Stimulated activated CD8-positive, alpha-beta memory T cell treated with anti-CD3 and anti-CD28 coated beads, Interleukin-7, amount 100 ng/mL, for 4 hours (primary cell): ENCODE results near the gene CCDC184.
"Not testable (repeated sequence)": the region's sequence is repeated elsewhere in the genome, so short reads cannot be mapped to it uniquely, and the experiment has no call there.

Experiments
- DNase-seq, 2 donors: peaks; one replicate each; pipeline ENCODE4 v3.0.0-alpha.2; 2020; ENCODE audit warnings: low read depth in 2 of 2

The CCDC184 gene

DNA sequence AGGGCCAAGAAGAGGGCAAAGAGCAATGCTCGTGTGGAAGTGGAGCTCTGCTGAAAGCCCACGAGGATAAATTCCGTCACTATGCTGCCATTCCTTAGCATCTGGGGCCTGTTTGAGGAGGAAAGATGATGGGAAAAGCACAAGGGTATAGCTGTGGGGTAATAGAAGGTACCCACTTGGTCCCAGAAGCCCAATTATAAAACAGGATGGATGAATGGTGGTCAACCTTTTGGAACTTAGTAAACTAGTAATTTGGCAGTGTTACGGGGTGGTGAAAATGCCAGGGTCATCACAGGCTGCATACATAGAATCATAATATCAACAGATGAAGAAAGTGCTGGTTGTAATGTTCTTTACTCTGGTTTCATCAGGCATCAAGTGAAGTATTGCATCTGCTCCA, 19.7 kb downstream of the CCDC184 start, which contains the start of gene OR10AD1:
Gene OR10AD1 (minus strand): TSS at position 101 of the 400 bp plus-strand sequence. CDS start 0 bp downstream, at position 101.
- DNase-seq, result no peak

DNA sequence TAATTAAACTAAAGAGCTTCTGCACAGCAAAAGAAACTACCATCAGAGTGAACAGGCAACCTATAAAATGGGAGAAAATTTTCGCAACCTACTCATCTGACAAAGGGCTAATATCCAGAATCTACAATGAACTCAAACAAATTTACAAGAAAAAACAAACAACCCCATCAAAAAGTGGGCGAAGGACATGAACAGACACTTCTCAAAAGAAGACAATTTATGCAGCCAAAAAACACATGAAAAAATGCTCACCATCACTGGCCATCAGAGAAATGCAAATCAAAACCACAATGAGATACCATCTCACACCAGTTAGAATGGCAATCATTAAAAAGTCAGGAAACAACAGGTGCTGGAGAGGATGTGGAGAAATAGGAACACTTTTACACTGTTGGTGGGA, 26.1 kb downstream of the CCDC184 start:
- DNase-seq, result not testable (repeated sequence)

DNA sequence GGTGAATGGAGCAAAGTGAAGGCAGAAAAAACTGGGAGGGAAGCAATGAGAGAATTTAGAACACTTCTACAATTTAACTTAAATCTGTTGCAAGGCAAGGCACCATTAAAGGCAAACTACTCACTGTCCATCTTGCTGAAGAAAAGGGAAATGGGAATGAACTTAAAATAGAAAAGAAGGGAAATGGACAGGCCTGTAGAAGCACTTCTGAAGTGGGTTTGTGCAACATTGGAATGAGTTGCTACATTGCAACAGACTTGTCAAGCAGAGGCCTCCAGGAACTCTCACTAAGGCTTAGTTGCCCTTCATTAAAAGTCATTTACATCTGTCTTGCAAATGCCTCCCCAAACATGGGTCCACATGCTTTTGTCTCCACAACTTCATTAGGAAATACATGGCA, 33.3 kb downstream of the CCDC184 start:
- no peak for DNase-seq

DNA sequence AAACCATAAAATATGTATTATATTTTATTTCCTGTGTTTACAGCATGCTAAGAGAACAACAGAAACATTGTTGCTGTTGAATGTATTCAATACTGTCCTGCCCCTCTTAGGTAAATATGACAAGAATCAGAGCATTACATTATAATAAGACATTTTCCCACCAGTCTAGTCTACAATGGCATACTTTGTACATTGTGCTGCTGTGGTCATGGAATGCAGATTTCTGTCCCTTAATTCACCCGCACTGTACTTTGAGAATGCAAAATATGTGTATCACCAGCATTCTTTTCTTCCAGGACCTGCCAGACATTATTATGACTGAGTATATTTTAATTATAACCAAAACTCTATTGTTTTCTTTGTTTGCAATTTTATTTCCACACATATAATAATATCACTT, 36.2 kb downstream of the CCDC184 start:
- DNase-seq, result no peak

DNA sequence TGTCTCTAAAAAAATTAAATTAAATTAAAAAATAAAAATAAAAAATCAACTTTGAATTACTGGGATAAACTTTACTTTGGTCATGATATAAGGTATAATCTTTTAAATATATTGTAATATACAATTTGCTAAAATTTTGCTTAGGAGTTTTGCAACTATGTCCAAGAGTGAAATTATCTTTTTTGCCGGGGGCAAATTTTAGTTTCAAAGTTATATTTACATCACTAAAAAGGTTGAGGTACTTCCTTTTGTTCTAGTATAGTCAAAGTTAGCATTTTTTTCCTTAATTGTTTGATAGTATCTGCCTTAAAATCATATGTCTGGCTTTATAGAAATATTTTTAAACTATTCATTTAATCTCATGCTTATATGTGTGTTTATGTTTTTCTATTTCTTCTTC, 37.3 kb downstream of the CCDC184 start:
- DNase-seq, result no peak

DNA sequence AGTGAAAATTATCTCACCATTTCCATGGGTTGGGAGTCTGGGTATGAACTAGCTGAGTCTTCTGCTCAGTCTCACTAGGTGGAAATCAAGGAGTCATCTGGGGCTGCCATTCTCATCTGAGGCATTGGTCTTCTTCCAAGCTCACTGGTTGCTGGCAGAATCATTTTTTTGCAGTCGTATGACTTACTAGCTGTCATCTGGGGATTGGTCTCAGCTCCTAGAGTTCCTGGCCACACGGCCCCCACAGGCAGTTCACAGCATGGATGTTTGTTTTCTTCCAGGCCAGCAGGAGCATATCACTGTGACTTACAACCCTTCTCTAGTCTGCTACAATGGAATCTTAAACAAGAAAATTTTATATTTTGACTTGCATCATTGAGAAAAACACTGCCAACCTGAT, 38.2 kb downstream of the CCDC184 start:
- DNase-seq, result no peak

DNA sequence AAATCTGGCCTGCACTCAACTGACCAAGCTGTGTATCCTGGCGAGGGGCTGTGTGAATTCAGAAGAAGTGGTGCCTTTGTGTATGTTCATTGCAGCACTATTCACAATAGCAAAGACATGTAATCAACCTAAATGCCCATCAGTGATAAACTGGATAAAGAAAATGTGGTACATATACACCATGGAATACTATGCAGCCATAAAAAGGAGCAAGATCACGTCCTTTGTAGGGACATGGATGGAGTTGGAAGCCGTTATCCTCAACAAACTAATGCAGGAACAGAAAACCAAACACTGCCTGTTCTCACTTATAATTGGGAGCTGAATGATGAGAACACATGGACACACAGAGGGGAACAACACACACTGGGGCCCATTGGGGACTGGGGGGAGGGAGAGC, 41.1 kb downstream of the CCDC184 start:
- not testable (repeated sequence) for DNase-seq

DNA sequence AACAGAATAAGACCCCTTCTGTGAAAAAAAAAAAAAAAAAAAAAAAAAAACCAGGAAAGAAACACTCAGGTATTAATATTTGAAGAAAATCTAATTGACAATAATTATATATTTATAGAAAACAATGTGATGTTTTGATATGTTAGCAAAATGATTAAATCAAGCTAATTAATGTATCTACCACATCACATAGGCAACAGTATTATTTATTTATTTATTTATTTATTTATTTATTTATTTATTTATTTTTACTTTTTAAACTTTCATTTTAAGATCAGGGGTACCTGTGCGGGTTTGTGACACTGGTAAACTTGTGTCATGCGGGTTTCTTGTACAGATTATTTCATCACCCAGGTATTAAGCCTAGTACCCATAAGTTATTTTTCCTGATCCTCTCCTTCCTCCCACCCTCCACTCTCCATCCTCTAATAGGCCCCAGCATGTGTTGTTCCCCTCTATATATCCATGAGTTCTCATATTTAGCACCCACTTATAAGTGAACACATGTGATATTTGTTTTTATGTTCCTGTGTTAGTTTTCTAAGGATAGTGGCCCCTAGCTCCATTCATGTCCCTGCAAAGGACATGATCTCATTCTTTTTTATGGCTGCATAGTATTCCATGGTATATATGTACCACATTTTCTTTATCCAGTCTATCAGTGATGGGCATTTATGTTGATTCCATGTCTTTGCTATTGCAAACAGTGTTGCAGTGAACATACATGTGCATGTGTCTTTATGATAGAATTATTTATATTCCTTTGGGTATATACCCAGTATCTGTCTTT, 47.9 kb downstream of the CCDC184 start:
- DNase-seq, result not testable (repeated sequence)
